Stimulated activated CD8-positive, alpha-beta memory T cell treated with anti-CD3 and anti-CD28 coated beads, Interleukin-15, amount 100 ng/mL, for 24 hours (primary cell): ENCODE measurements around the gene PTGES3L.
A peak's percentile ranks its signal among the peaks of the same experiment; 100 is the strongest.
"Not testable (repeated sequence)": the region's sequence is repeated elsewhere in the genome, so short reads cannot be mapped to it uniquely, and the experiment has no call there.

Source experiments
- DNase-seq: peaks from one replicate; pipeline ENCODE4 v3.0.0-alpha.2; 2020; ENCODE audit warnings: low read depth

PTGES3L gene

DNA sequence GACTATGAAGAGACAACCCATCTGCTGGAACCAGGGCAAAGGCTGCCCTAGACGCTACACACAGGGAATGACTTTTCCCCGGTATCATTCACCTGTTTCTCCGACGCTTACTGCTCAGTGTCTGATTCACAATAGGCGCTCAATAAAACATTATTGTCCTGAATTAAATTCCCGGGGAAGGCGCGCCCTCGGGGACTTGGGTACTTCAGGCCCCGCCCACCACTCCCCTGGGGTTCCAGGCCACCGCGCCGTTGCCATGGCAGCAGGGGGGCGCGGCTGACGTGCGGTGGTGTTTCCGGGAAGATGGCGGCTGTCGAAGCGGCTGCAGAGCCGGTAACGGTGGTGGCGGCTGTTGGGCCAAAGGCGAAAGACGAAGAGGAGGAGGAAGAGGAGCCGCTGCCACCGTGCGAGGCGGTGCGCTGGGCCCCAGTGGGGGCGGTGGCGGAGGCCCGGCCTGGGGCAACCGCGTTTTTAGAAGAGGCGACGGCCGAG is 440 bp upstream of the PTGES3L start, which contains the start of gene RUNDC1:
RUNDC1 (plus strand) TSS at position 292 of the 492 bp plus-strand sequence; CDS start at position 304, 12 bp downstream.
- peak; percentile 86 for DNase-seq

DNA sequence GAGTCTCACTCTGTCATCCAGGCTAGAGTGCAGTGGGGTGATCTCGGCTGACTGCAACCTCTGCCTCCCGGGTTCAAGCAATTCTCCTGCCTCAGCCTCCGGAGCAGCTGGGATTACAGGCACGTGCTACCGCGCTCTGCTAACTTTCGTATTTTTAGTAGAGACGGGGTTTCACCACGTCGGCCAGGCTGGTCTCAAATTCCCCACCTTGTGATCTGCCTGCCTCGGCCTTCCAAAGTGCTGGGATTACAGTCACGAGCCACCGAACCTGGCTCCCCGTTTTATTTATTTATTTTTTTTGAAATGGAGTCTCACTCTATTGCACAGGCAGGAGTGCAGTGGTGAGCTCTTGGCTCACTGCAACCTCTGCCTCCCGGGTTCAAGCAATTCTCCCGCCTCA is 4.2 kb downstream of the PTGES3L start:
- not testable (repeated sequence) for DNase-seq

DNA sequence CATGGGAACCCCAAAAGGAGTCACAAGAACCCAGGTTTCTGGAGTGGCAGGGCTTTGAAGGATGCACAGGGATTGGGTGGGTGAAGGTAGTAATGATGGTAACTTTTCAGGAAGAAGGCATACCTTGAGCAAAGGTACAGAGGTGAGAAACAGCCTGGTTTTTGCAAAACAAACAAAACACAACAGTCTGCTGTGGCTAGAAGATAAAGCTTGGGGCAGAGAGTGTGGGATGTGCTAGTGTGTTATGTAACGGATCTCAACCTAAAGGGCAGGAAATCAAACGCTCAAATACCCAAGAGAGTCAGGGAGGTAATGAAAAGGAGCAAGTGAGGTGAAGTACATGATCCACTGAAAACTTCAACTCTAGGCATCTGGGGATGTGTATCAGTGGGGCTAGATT is 4.6 kb downstream of the PTGES3L start:
- no peak for DNase-seq

DNA sequence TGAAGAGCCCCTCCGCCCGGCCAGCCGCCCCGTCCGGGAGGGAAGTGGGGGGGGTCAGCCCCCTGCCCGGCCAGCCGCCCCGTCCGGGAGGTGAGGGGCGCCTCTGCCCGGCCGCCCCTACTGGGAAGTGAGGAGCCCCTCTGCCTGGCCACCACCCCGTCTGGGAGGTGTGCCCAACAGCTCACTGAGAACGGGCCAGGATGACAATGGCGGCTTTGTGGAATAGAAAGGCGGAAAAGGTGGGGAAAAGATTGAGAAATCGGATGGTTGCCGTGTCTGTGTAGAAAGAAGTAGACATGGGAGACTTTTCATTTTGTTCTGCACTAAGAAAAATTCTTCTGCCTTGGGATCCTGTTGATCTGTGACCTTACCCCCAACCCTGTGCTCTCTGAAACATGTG is 6.6 kb downstream of the PTGES3L start:
- DNase-seq = not testable (repeated sequence)

DNA sequence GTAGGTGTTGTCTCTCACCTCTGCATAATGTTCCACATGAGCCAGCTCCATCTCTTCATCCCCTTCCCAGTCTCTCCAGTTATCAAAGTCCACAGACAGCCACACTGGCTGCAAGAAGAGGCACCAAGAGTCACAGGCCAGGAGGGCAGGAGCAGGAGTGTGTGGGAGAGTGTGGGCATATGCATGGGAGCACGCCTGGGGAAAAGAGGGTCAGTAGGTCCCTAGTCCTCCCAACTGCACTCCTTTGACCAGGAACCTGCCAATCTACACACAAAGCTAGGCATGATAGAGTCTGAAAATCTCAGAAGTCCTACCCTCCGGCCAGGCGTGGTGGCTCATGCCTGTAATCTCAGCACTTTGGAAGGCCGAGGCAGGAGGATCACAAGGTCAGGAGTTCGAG is 8.3 kb downstream of the PTGES3L start:
- no peak for DNase-seq

DNA sequence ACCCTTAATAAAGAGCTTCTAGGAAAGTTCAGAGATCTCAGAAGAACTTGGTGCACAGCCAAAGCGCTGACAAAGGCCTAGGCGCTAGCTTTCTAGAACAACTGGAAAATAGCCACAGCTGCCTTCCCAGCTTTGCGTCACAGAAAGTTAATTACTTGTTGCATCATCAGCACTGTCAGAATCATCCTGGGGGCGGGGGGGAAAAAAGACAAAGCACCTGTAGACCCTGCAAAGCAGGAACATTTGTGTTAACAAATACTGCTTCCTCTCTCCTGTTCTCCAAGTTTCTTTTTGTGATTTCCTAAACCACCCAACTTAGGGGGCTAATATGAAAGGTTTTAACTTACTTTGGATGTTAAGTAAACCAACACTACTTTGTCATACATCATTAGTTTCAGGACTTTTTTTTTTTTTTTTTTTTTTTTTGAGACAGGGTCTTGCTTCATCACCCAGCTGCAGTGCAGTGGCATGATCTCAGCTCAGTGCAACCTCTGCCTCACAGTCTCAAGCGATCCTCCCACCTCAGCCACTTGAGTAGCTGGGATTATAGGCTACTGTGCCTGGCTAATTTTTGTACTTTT is 10.8 kb downstream of the PTGES3L start:
- no peak for DNase-seq

DNA sequence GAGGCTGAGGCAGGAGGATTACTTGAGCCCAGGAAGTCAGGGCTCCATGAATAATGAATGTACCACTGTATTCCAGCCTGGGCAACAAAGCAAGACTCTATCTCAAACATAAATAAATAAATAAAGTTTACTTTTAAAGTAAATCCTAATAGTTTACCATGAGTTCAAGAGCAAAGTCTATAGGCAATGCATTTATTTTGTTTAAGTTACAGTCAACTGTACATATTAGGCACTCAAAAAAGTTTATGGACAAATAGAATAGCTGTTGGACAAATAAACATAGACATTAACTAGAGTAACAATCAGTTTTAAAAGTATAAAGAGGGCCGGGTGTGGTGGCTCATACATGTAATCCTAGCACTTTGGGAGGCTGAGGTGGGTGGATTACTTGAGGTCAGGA is 12.0 kb downstream of the PTGES3L start:
- no peak for DNase-seq

DNA sequence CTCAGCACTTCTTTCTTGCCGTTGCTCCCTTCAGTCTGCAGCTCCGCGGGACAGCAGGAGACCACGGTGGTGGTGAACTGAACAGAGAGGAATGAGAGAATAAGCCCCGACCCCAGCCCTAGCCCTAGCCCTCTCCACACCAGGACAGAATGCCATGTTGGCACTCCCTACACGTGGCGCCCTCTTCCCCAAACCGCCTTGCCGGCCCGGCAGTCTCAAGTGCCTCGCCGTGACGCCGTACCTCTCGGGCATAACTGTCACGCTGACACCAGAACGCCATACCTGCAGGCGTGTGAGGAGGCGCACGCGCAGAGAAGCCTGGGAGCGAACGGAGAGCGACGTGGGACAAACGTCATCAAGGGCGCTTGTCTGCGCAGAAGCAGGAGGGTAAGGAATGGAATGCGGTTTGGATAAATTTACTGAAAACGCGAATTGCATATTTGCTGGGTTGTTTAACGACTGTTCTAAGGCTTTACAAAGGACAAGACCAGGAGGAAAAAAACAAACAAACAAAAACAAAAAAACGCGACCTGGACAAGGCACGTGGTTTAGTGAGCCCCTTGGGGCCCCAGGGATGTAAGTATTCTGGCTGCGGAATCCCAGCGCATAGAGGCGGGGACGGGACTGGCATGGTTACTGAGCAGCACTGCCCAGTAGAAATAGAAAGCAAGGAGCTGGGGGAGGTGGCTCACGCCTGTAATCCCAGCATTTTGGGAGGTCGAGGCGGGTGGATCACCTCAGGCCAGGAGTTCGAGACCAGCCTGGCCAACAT is 15.5 kb downstream of the PTGES3L start, which contains the start of gene AARSD1:
AARSD1 (minus strand) TSS at position 294 of the 772 bp plus-strand sequence; CDS start at position 280, 14 bp downstream.
- DNase-seq = peak; percentile 64

DNA sequence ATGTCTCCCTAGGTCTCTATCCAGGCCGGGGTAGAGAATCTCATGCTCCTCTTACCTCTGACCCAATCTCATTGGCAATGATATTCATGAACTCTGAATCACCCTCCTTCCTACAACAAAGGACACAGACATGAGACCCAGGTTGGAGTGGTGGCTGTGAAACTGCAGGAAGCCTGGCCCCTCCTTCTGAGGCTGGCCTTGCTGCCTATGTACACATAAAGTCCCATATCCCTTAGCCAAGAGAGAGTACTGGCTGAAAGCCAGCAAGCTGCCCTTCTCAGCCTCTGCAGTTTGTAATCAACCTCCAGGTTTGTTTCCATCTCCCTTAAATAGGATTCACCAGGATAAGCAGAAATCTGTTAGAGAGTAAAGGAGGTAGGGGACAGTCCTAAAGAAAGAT is 26.2 kb downstream of the PTGES3L start:
- no peak for DNase-seq

DNA sequence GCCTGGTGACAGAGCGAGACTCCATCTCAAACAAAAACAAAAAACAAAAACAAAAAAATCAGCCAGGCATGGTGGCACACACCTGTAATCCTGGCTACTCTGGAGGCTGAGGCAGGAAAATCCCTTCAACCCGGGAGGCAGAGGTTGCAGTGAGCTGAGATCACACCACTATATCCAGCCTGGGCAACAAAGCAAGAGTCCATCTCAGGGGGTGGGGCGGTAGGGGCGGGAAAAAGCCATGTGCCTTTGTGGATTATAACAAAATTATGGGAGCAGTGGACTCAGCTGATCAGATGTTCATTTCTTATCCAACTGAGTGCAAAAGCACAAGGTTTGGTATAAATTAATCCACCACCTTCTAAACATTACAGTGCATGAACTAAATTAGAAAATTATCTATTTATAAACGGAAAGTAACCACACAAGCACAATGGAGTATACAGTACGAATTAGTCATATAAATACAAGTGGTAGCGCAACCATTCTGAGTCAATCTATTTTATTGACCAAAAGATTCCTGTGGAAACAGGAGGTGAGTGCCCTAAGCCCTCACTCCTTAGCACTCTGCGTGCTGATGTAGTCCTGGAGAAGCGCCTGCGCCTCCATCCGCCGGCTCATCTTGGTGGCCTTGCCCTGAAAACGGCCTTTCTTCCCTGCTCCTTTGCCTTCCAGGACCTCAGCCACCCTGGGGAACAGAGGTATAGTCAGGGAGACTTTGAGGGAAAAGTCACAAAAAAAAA is 29.7 kb downstream of the PTGES3L start:
- DNase-seq = no peak

DNA sequence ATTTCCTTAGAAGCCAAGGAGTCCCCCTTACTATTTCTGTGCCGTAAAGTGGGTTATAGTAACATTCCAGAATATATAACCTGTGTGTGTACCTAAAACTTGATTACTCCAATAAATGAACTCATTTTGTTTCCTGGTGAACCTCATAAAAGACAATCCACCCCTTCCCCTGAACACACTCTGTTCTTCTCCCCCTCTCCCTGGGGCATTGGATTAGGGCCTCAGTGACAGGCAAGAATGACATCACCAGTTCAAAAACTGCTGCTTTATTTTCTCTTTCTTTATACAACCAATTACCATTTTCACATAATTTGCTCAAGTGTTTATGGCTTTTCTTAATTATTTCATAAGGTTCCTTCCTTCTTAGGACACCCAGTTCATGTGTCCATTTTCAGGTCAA is 33.1 kb downstream of the PTGES3L start:
- DNase-seq = no peak

DNA sequence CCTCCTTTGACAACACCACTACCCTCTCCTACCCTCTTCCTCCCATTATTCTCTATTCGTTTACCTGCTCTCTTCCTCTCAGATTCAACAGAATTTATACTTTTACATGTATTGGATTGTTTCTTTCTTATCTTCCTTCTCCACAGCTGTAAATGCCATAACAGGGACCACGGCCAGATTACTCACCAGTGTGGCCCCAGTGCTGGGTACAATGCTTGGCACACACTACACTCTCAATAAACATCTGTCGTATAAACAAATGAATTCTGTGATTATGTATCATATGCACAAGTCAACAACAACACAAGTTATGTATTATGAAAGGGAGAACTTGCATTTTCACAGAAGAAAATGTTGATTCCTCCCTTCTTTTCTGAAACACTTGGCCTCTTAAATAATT is 35.7 kb downstream of the PTGES3L start:
- no peak for DNase-seq

DNA sequence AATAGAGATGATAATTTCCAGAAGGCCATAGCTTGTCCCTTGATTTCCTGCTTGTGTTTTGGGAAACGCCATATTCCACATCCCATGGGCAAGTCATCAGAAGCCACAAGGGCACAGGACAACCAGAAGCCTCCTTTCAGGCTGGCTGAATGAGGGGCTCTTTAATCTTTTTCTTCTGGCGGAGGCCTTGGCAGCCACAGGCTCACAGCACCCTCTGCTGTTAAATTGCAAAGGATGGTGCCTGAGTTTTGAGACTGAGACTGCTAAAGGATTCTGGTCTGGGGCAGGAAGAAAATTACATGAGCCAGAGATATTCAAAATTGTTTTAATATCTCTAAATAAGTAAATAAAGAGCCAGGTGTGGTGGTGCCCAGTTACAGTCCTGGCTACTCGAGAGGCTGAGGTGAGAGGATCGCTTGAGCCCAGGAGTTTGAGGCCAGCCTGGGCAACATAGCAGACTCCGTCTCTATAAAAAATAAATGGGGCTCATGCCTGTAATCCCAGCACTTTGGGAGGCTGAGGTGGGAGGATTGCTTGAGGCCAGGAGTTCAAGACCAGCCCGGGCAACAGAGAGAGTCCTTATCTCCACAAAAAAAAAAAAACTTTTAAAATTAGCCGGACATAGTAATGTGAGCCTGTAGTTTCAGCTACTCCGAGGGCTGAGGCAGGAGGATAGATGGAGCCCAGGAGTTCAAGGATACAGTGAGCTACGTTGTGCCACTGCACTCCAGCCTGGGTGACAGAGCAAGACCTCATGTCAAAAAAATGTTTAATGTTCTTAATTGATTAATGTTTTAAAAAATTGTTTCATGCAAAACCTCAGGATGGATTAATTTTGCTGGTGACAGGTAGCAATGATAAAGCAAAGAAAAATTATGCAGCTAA is 41.9 kb downstream of the PTGES3L start:
- DNase-seq = no peak

DNA sequence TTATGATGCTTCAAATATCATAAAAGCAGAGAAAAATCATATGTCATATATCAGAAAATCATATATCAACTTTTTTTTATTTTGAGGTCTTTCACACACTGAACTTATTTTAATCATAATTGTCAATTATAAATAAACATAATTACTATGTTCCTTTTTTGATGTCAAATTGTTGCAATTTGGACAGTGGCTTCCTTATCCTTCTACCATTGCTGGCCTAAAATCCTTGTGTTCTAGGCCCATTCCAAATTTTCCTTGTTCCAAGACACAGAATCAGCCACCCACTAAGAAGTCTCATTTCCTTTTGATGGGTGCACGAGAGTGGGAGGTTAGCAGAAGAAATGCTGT is 50.4 kb downstream of the PTGES3L start:
- no peak for DNase-seq

DNA sequence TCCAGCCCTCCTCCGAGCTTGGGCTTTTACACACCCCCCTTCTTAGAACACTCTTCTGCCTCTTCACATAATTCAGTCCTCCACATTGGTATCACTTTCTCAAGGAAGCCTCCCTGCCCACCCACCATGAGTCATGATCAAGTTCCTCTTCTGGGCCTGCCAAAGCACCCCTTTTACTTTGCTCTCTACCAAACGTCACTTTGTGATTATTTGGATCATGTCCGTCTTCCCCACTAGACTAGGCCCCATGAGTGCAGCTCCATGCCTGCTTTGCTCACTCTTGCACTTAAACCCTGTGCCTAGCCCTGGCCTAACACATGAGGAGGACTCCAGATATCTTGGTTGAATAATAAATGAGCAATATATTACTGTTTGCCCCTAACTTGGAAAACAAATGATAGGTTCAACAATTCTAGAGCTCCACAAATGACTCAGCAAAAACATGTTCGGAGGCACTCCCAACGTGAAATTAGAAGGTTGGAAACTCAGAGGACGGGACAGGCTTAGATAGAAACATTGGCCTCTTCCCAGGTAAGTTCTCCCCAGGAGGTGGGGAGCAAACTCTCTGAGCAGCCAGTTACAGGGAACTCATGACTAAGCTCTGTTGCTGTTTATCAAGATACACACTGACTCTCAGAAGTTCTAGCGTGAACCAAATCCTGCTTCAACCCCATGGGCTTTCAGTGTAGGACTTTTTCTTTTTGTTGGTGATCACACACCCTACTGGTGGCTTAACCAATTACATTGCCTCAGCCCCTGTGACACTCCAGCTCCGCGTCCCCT is 51.0 kb downstream of the PTGES3L start:
- no peak for DNase-seq

DNA sequence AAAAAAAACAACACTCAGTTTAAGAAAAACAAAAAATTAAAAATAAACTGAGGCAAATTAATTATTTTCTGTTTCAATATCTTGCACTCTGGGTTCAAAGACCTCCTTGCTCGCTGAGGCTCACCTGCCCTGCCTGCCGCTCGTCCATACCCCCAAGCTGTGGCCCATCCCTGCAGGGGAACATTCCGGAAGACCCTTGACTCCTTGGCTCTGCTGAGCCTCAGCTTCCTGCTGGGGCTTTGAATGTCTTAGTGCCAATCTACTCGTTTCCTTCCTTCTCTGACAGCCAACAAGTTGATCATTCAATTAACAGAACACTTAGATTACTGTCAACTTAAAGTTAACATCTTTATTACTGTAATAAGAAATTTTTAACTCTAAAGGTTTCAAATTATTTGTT is 55.0 kb downstream of the PTGES3L start:
- no peak for DNase-seq

DNA sequence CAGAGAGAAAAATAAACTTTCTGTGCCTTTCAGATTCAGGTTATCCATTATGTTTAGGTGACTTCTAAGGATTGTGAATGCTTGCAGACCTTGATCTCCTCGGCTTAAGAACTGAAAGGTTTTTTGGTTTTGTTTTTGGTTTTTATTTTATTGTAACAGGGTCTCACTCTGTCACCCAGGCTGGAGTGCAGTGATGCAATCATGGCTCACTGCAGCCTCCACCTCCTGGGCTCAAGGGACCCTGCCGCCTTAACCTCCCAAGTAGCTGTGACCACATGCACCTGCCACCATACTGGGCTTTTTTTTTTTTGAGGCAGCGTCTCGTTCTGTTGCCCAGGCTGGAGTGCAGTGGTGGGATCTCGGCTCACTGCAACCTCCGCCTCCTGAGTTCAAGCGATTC is 56.4 kb downstream of the PTGES3L start:
- not testable (repeated sequence) for DNase-seq

DNA sequence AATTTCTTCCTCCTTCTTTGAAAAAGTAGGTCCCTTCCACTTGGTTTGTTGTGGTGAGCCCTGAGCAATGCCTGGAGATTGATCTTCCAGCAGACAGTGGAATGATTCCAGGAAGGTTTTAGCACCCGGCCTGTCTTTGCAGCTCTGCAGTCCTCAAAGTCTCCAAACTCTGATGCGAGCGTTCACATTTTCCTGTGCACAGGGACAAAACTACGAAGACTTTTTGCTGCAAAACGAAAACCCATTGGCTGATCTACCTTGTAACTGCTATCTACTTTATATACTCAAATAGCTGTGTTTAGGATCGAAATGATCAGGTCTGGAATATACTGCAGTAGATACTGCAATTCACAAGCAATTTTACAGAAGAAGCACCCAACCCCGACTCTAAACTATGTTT is 57.6 kb downstream of the PTGES3L start:
- no peak for DNase-seq

DNA sequence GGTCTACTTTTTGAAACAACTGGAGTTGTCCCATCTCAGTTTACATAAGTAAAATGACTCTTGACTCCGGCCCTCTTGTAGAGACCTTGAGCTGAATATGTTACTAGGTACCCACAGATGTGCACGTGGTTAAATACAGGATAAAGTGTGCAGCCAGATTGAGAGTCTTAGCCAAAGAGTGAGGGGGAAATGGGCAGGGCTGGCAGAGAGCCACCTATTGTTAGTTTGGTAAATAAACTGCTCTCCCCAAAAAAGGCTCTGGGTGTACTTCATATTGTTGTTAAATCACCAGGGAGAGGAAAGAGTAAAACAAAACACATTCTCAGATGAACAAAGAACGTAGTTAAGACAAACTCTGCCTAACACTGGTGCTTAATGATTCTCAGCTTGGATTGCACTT is 59.0 kb downstream of the PTGES3L start:
- no peak for DNase-seq

DNA sequence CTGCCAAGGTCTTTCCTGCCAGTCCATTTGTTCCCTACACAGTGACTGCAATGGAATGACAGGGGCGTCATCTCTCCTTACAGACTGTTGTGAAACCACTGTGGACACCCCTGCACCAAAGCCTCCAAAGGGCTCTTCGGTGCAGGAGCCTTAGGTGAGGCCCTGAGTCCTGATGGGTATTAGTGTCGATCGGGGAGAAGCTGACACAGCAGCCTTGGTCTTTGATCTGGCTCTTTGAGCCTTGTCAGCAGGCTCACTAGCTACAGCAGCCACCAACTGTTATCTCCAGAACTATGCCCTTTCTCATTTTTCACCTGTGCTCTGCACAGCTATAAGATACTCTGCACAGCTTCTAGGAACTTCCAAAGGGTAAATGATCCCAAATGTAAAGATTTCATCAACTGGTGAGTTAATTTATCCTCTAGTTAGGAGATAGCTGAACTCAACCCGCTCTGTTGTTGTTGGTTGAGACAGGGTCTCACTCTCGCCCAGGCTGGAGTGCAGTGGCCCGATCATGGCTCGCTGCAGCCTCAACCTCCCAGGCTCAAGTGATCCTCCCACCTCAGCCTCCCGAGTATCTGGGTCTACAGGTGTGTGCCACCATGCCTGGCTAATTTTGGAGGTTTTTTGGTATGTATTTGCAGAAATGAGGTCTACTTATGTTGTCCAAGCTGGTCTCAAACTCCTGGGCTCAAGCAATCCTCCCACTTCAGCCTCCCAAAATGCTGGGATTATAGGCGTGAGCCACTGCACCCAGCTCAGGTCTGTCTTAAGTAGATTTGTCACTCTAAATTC is 59.6 kb downstream of the PTGES3L start:
- no peak for DNase-seq
